ENCODE data around the gene PRKAG1. TPM values are rescaled to one million over a fixed set of nuclear protein-coding genes. Genes with fewer than 3 reads are reported as not detected.

The PRKAG1 gene
- total RNA-seq, 1 donor from 2014 or later, result 68.5 TPM

GRCh38 chr12:49010092-49010668 lies 8.4 kb downstream of the PRKAG1 start:
- no peak for DNase-seq (ENCODE audit: low read depth)
- no peaks in the 10 kb centered on the region for H3K27me3 ChIP-seq (ENCODE audit: control insufficient read depth, insufficient read depth, low read length)
- TF ChIP-seq, protein P1, sequence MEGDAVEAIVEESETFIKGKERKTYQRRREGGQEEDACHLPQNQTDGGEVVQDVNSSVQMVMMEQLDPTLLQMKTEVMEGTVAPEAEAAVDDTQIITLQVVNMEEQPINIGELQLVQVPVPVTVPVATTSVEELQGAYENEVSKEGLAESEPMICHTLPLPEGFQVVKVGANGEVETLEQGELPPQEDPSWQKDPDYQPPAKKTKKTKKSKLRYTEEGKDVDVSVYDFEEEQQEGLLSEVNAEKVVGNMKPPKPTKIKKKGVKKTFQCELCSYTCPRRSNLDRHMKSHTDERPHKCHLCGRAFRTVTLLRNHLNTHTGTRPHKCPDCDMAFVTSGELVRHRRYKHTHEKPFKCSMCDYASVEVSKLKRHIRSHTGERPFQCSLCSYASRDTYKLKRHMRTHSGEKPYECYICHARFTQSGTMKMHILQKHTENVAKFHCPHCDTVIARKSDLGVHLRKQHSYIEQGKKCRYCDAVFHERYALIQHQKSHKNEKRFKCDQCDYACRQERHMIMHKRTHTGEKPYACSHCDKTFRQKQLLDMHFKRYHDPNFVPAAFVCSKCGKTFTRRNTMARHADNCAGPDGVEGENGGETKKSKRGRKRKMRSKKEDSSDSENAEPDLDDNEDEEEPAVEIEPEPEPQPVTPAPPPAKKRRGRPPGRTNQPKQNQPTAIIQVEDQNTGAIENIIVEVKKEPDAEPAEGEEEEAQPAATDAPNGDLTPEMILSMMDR (IDR thresholded peaks at IDR 0.05; ENCODE audit: insufficient read depth, low read length, poor library complexity, severe bottlenecking), result no peak
- H3K4me3 ChIP-seq (ENCODE audit: low read depth, low read length), result no peak overlapping the region
- no peaks in the 10 kb centered on the region for H3K36me3 ChIP-seq (ENCODE audit: control insufficient read depth, insufficient read depth, low read length)

- H3K27me3 ChIP-seq (ENCODE audit: control insufficient read depth, insufficient read depth, low read length), result no peaks in the 10 kb centered on the region
- TF ChIP-seq, protein P1 (IDR thresholded peaks at IDR 0.05; ENCODE audit: insufficient read depth, low read length, poor library complexity, severe bottlenecking), result no peak
- no peaks in the 10 kb centered on the region for H3K36me3 ChIP-seq (ENCODE audit: control insufficient read depth, insufficient read depth, low read length)
- no peak for DNase-seq (ENCODE audit: low read depth)
- no peak overlapping the region for H3K4me3 ChIP-seq (ENCODE audit: low read depth, low read length)
Observed at GRCh38 chr12:49008943-49009342, 9.6 kb downstream of the PRKAG1 start.

DNA sequence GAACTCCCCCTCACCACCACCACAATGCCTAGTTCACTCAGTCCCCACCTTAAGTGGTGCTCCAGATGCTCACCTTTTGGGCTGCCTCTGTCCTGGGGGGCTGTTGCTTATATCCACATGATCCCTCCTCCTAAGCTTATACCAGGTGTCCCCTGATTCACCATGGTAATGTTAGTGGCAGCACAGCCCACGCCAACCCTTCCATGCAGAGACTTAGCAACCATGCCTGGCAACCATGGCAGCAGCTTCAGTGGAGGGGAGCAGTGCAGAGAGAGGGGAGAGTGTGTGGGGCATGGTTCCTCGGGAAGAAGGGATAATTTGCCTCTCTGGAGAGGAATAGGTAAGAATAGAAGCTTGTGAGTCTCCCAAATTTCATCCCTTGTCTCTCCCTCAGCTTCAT lies 18.2 kb downstream of the PRKAG1 start:
- DNase-seq (ENCODE audit: low read depth), result no peak
- peaks cover 2% of the 10 kb centered on the region for H3K36me3 ChIP-seq (ENCODE audit: control insufficient read depth, insufficient read depth, low read length)
- no peak overlapping the region for H3K4me3 ChIP-seq (ENCODE audit: low read depth, low read length)
- TF ChIP-seq, protein P1 (IDR thresholded peaks at IDR 0.05; ENCODE audit: insufficient read depth, low read length, poor library complexity, severe bottlenecking), result no peak
- H3K27me3 ChIP-seq (ENCODE audit: control insufficient read depth, insufficient read depth, low read length), result peaks cover 43% of the 10 kb centered on the region

DNA sequence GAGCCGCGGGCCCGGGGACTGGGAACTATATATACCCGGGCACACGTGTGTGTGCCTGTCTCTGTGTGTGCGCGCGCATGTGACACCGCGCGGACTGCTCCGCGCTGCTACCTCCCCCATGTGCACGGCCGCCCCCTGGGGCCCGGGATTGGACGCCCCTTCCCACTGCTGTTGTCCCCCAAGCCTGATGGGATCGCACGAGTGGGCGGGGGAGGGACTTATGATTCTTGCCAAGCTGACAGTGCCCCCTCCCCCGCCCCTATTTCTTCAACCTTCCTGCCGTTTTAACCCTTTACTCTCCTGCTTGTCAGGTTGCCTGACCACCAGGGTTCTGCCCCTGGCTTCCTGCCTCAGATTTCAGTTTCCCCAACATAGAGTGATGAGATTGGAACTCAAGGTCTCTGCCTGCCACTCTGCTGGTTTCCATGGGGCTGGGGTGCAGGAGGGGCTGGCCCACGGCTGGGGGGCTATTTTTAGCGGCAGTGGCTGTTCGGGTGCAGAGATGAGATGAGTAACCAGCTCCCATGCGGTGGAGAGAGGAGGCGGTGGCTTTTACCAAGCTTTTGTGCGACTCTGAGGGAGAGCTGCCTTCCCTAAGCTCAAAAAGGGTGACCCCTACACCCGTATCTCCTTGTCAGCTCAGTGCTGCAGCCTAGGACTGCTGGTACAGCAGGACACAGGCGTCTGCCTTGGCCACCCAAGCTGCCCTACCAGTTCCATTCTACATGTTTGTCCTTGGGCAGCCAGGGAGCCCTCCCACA lies 19.0 kb downstream of the PRKAG1 start, which contains the start of gene DDN:
Gene DDN, minus strand, starts transcription at position 5 of the 761 bp plus-strand sequence. CDS start 88 bp downstream, outside the sequence.
- Histone ChIP-seq H3K4me3 (ENCODE audit: low read depth, low read length) (peak within 1 kb of the TSS; percentile 28), H3K36me3 (ENCODE audit: control insufficient read depth, insufficient read depth, low read length) (peaks cover 2% of the 10 kb centered on the region), H3K27me3 (ENCODE audit: control insufficient read depth, insufficient read depth, low read length) (peaks cover 51% of the 10 kb centered on the region)
- DNase-seq (ENCODE audit: low read depth), result no peak
- TF ChIP-seq, protein P1 (IDR thresholded peaks at IDR 0.05; ENCODE audit: insufficient read depth, low read length, poor library complexity, severe bottlenecking), result no peak

GRCh38 chr12:48998497-48999353 lies 19.9 kb downstream of the PRKAG1 start:
- H3K27me3 ChIP-seq (ENCODE audit: control insufficient read depth, insufficient read depth, low read length), result peaks cover 59% of the 10 kb centered on the region
- TF ChIP-seq, protein P1 (IDR thresholded peaks at IDR 0.05; ENCODE audit: insufficient read depth, low read length, poor library complexity, severe bottlenecking), result no peak
- H3K36me3 ChIP-seq (ENCODE audit: control insufficient read depth, insufficient read depth, low read length), result peaks cover 2% of the 10 kb centered on the region
- no peak for DNase-seq (ENCODE audit: low read depth)
- H3K4me3 ChIP-seq (ENCODE audit: low read depth, low read length), result peak overlapping the region; percentile 28
